NCI-H82 treated with DMSO at 0.1 percent for 48 hours (cell line): ENCODE data around the gene PITRM1.
"Not testable (repeated sequence)": the region's sequence is repeated elsewhere in the genome, so short reads cannot be mapped to it uniquely, and the experiment has no call there.

ENCODE experiments used
- DNase-seq: peaks from one replicate; lab custom pipeline; 2025; ENCODE audit not compliant: unreplicated experiment; lab: John Stamatoyannopoulos, UW

Gene PITRM1

GRCh38 chr10:3197348-3198003, 24.9 kb upstream of the PITRM1 start:
- DNase-seq: peak; percentile 19

GRCh38 chr10:3196958-3197347, 24.4 kb upstream of the PITRM1 start:
- no peak for DNase-seq

DNA sequence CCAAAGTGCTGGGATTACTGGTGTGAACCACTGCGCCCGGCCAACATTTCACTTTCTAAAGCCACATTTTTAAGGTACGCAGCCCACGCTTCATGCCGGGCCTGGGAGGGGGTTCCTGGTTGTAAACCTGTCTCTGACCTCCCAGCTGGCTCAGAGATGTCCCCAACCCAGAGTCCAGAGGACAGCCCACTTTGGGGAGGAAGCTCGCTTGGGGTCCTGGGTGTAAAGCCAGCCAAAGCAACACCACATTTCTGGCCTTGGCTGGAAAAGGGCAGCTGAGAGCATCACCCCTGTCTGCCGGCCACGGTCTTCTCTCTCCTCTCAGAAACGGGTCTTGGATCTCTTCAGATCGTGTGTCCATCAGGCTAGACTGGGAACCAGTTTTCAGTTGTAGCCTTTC, 23.9 kb upstream of the PITRM1 start:
- DNase-seq: no peak

- DNase-seq: no peak
Measured at GRCh38 chr10:3195726-3196125, 23.1 kb upstream of the PITRM1 start.

- DNase-seq: no peak
Measured at GRCh38 chr10:3195286-3195685, 22.7 kb upstream of the PITRM1 start.

GRCh38 chr10:3194871-3195270, 22.3 kb upstream of the PITRM1 start:
- no peak for DNase-seq

DNA sequence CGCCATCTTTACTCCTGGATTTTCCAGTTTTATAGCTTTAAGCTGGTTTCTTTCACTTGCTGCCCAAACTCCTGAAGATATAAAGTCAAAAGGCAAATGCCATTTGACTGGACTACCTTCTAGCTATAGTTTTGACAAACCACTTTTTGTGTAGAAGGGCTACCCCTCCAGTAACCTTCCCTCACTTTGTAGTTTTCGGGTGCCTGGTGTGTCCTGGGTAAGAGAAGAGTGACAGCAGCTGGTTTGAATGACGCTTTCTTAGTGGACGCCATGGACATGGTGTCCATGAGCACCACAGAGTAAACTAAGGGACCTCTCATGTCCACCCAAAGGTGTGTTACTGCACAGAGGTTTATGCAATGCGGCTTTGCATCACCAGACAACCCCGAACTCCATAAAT, 21.2 kb upstream of the PITRM1 start:
- no peak for DNase-seq

- DNase-seq: no peak
Measured at GRCh38 chr10:3192856-3193635, 20.5 kb upstream of the PITRM1 start.

DNA sequence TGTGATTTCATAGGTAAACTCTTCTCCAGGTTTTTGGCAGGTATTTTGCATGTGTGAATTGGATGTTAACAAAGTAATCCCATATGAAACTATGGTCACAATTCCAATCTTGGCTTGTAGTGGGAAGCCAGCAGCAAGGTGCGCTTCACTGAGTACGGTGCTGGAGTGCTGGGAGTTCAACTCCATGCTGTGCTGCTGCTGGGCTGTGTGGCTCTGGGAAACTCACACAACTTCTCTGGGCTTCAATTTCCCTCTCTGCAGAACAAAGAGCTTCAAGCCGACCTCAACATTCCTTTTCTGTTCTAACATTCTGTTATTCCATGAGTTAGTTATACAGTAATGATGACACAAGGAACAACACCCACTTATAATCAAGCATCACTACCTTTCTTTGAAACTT, 18.2 kb upstream of the PITRM1 start:
- DNase-seq: no peak

- DNase-seq: not testable (repeated sequence)
Measured at GRCh38 chr10:3187229-3187628, 14.6 kb upstream of the PITRM1 start.

GRCh38 chr10:3186368-3186767, 13.8 kb upstream of the PITRM1 start:
- DNase-seq: no peak

DNA sequence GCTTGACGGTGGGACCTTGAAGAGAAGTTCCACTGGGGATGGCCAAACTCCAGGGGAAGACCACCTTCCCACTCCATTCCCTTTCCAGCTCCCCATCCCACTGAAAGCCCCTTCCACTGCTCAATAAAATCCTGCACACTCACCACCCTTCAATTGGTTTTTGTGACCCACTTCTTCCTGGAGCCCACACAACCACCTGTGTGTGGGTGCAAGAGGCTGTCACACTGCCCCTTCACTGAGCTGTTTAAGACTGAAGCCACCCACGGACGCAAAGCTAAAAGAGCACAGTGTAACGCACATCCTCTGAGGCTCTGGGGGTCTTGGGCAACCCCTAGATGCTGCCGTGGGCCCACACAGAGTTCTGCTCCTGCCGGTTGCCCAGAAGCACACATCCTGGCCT, 12.8 kb upstream of the PITRM1 start:
- no peak for DNase-seq

DNA sequence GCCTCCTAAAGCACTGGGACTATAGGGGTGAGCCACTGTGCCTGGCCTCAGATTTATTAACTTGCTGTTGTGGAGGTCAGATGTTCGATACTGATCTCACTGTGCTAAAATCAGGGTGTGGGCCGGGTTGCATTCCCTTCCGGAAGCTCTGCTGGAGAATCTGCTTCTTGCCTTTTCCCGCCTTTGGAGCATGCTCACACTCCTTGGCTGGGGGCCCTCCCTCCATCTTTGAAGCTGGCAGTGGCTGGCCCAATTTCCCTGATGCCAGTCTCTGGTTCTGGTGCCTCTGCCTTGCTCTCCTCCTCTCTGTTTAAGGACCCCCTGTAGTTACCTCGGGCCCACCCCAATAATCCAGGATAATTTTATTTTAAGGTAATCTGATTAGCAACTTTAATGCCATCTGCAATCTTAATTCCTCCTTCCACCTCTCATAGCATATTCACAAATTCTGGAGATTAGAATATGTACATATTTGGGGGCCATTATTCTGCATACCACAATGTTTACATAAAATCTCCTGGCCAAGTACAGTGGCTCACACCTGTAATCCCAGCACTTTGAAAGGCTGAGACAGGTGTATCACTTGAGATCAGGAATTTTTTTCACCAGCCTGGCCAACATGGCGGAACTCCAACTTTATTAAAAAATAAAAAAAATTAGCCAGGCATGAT, 7.9 kb upstream of the PITRM1 start:
- DNase-seq: peak; percentile 7

GRCh38 chr10:3179174-3179573, 6.6 kb upstream of the PITRM1 start:
- no peak for DNase-seq

- no peak for DNase-seq
Measured at GRCh38 chr10:3178042-3178441, 5.5 kb upstream of the PITRM1 start.

DNA sequence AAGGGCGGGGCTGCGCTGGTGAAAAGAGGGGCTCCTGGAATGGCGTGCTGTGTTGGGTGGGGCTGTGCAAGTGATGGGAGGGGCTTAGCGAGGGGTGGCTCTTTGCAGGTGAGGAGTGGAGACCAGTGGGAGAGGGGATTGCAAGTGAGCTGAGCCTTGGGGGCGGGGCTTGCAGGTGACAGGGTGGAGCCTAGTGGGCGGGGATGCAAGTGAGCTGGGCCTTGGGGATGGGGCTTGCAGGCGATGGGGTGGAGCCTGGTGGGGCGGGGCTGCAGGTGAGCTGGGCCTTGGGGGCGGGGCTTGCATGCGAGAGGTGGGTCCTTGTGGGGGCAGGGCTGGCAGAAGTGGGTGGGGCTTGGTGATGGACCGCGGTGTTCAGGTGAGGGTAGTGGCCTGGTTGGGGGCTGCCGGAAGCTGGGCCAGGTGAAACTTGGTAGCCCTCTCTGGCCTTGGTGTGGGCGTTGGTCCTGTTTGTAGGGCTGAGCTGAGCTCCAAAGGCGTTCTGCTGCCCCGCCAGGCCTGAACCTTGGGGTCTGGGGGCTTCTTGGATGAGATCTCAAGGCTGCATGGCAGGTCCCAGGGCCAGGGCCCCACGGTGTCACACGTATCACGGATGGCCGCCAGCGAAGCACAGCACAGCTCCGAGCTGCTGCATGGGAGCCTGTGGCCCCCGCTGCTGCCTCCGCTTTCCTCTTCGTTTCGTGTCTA, 743 bp upstream of the PITRM1 start:
- DNase-seq: no peak

GRCh38 chr10:3172081-3172445, 519 bp downstream of the PITRM1 start:
- DNase-seq: no peak

DNA sequence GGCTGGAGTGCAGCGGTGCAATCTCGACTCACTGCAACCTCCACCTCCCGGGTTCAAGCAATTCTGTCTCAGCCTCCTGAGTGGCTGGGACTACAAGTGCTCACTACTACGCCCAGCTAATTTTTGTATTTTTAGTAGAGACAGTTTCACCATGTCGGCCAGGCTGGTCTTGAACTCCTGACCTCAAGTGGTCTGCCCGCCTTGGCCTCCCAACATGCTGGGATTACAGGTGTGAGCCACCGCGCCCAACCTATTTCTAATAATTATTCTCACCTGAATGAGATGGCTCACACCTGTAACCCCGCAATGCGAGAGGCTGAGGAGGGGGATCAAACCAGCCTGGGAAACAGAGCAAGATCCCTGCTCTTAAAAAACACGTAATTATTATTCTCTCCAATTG, 1.1 kb downstream of the PITRM1 start:
- DNase-seq: not testable (repeated sequence)

GRCh38 chr10:3169673-3170072, 2.9 kb downstream of the PITRM1 start:
- no peak for DNase-seq

GRCh38 chr10:3169271-3169670, 3.3 kb downstream of the PITRM1 start:
- DNase-seq: no peak

- DNase-seq: no peak
Measured at GRCh38 chr10:3167611-3168330, 4.8 kb downstream of the PITRM1 start.
